Keratinocyte (primary cell): ENCODE data around the gene UBFD1.

ENCODE experiments used
- EZH2 ChIP-seq: IDR thresholded peaks from one replicate; pipeline ENCODE4 v1.6.1; 2012; ENCODE audit warnings: inconsistent platforms, mild to moderate bottlenecking, low read length, moderate library complexity
- TF ChIP-seq, protein P1 (sequence below), 3 experiments: IDR thresholded peaks in 1 of 3; conservative IDR thresholded peaks in 1 of 3; optimal IDR thresholded peaks in 1 of 3; 2 replicates in 2 of 3; 3 replicates in 1 of 3; pipeline versions ENCODE3 to v1.5.1; 2011; ENCODE audit warnings: low read length in 3 of 3, mild to moderate bottlenecking in 3 of 3, moderate library complexity in 2 of 3, control low read depth in 1 of 3, inconsistent platforms in 1 of 3; ENCODE audit not compliant: insufficient read depth in 2 of 3; ENCODE audit errors: extremely low read depth in 1 of 3

DNA sequence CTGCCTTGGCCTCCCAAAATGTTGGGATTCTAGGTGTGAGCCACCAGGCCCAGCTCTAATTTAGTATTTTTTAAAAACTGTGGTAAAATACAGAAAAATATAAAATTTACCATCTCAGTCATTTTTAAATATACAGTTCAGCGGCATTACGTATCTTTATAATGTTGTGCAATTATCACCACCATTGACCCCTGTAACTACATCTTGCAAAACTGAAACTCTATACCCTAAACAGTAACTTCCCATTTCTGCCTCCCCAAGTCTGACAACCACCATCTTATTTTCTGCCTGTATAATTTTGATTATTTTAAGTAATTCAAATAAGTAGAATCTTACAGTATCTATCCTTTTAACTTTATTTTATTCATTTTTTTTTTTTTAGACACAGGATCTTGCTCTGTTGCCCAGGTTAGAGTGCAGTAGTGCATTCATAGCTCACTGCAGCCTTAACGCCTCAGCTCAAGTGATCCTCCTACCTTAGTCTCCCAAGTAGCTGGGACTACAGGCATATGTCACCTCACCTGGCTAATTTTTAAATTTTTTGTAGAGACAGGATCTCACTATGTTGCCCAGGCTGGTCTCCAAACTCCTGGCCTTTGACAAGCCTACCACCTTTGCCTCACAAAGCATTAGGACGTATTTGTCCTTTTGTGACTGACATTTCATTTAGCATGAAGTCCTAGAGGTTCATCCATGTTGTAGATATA is 36.3 kb upstream of the UBFD1 start:
- TF ChIP-seq EZH2: no peak
- TF ChIP-seq, protein P1, sequence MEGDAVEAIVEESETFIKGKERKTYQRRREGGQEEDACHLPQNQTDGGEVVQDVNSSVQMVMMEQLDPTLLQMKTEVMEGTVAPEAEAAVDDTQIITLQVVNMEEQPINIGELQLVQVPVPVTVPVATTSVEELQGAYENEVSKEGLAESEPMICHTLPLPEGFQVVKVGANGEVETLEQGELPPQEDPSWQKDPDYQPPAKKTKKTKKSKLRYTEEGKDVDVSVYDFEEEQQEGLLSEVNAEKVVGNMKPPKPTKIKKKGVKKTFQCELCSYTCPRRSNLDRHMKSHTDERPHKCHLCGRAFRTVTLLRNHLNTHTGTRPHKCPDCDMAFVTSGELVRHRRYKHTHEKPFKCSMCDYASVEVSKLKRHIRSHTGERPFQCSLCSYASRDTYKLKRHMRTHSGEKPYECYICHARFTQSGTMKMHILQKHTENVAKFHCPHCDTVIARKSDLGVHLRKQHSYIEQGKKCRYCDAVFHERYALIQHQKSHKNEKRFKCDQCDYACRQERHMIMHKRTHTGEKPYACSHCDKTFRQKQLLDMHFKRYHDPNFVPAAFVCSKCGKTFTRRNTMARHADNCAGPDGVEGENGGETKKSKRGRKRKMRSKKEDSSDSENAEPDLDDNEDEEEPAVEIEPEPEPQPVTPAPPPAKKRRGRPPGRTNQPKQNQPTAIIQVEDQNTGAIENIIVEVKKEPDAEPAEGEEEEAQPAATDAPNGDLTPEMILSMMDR (optimal IDR thresholded peaks at IDR 0.05 in 1 of 3, IDR thresholded peaks at IDR 0.05 in 1 of 3, conservative IDR thresholded peaks at IDR 0.05 in 1 of 3; ENCODE audit: extremely low read depth in 1 of 3, insufficient read depth in 2 of 3, low read length in 3 of 3): no peak
